Activated CD4-positive, CD25-positive, alpha-beta regulatory T cell (primary cell): ENCODE results near the gene ADAMTS7.
"Not testable (repeated sequence)": the region's sequence is repeated elsewhere in the genome, so short reads cannot be mapped to it uniquely, and the experiment has no call there.

ENCODE experiments used
- DNase-seq, 4 experiments: peaks; one replicate each; lab custom pipeline; 2025; lab: John Stamatoyannopoulos, UW

Gene ADAMTS7

DNA sequence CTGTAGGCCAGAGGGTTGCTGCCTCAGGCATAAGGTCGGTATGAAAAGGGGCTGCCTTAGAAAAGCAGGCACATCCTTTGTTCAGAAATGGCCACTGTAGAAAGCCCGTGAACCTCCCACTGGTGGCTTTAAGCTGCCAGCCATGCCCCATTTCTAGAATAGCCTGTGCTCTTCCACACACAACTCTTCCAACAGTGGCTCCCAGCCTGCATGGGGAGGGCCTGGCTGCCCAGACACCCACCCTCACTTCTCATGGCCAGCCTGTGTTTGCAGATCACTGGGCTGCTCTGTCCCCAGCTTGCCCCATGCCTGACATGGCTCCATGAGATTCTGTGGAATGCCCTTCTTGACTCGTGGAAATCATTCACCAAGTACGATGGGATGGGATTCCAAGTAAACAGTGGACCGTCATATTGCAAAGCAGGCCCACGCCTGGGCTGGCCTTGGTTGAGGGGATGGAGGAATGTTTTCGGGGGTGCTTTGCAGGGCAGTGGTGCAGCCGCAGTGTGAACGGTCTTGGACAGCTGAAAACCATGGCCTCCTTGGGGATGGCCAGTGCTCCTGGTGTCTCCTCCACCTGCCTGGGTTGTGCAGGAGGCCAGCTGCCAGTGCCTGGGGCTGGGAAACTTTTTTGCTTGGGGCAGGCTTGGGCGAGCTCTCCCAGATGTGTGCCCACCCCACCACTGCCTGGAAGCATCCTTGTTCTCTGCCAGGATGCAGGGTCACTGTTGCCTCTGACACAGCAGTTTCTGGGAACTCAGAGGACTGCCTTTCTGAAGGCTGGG is 57.3 kb downstream of the ADAMTS7 start:
- DNase-seq = not testable (repeated sequence)

DNA sequence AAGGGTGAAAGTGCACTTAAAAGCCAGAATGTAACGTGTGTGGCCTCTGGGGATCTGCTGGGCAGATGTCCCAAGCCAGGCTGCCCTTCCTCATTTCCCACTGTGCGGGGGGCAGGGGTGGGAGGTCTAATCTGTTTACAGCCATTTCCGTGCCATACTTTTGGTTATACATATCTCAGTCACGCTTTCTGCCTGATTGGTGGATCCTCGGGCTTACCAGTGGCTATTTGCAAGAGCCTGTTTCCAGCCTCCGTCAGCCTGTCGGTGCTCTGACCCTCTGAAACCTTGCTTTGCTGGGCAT is 58.0 kb downstream of the ADAMTS7 start:
- DNase-seq = not testable (repeated sequence)

DNA sequence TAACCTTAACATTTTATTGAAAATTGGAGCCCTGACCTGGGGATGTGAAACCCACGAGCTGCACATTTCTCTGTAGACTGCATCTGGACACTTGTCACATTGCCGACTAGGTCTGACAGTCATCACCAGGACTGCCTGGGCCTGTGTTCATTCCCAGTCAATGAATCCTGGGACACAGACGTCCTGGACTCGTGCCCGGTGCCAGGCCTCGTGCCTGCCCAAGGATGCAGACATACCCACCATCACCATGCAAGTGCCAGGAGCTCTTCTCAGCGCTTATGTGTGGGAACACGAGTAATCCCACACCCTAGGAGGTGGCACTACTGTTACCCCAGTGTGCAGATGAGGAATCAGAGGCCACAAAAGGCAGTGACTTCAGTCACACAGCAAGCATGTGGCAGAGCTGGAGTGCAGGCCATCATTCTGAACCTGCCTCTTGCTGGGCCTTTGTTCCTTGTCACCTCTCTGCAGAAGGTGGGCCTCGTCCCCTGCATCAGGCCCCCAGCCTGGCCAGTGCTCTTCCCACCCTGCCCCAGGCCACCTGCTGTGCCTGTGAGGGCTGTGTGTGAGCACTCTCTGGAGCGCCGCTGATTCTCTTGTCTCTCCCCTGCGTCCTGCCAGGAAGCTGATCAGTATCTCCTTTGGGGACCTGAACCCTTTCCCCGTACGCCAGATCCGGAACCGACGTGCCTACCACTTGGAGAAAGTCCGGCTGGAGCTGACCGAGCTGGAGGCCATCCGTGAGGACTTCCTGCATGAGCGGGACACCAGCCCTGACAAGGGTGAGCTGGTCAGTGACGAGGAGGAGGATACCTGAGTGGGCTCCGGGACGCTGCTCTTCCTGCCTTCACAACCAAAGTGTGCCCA is 58.5 kb downstream of the ADAMTS7 start:
- no peak for DNase-seq

DNA sequence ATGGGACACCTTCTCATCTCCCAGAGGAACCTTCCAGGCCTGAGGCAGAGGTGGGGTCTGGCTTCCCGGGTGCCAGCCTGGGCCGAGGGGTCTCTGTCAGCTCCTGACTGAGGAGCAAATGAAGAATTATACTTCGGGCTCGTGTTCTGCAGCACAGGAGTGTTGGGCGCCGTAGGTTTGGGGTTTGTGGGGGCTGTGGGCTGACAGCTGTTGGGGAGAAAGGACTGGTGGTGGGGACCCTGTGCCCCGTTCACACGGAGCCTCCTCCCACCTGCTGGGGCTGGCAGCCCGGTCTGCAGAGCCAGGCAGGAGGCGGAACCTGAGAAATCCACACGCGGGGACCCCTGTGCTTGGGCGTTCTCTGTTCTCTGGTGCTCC is 59.7 kb downstream of the ADAMTS7 start:
- no peak for DNase-seq

DNA sequence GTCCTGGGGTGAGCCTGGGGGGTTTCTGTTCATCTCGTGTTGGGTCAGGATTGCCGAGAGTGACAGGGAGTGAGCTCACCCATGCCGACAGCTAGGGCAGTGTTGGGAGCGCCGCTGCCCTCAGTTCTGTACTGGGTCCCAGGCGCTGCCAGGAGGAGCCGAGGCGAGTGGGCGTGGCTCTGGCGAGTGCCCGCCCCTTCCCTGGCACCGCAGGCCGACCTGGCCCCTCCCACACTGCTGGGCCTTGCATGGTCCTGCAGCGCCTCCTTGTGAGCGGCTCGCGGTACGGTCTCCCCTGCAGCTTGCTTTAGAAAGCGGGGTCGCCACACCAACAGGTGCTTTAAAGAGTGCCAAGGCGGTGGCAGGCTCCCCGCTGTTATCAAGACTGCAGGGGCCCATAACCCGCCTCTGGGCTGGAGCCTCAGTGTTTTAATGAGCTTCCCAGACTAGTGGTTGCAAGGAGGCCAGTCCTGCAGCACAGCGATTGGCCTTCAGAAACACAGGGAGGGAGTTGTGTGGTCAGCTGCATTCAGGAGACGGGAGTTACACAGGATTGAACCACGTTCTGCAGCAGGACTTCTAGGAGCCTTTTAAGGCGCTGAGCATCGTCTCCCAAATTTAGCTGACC is 60.2 kb downstream of the ADAMTS7 start:
- peak; percentile 81 to 87 (median 85) for DNase-seq

DNA sequence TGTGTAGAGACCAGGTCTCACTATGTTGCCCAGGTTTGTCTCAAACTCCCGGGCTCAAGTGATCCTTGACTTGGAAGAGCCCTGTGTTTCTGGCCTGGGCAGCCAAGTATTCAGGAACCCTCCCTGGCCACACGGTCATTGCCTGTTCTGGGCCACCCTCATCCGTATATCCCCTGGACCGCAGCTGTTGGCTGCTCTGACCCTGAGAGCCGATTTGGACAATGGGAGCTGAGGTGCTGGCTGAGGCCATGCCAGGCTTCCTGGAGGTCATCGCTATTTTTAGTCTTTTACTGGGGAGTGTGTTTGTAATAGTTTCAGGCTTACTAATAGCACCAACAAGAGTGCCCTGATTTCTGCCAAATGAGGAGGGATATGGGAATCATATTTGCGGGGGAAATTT is 60.7 kb downstream of the ADAMTS7 start:
- no peak for DNase-seq

DNA sequence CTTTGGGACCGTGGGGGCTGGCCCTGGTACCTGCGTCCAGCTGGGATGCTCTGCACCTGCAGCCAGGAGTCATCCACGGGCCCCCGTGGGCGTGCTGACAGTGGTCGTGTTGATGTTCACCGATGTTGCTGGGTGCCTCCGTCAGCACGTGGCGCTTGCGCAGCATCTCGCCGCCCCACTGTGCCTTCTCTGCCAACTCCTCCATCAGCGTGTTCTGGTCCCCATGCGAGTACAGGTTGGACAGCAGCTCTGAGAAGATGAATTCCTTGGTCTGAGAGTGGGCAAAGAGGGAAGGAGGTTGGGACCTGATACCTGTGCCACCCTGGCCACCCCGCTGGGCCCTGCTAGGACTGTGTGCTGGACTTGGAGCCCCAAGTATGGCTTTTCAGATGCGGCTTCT is 61.4 kb downstream of the ADAMTS7 start:
- DNase-seq = no peak

DNA sequence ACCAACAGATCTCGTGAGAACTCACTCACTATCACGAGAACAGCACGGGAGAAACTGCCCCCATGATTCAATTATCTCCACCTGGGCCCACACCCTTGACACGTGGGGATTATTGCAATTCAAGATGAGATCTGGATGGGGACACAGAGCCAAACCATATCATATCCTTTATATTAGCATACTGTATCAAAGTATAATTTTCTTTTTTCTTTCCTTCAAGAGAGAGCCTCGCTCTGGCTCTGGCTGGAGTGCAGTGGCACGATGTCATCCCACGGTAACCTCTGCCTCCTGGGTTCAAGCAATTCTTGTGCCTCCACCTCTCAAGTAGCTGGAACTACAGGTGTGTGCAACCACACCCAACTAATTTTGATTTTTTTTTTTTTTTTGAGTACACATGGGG is 63.4 kb downstream of the ADAMTS7 start:
- not testable (repeated sequence) for DNase-seq

DNA sequence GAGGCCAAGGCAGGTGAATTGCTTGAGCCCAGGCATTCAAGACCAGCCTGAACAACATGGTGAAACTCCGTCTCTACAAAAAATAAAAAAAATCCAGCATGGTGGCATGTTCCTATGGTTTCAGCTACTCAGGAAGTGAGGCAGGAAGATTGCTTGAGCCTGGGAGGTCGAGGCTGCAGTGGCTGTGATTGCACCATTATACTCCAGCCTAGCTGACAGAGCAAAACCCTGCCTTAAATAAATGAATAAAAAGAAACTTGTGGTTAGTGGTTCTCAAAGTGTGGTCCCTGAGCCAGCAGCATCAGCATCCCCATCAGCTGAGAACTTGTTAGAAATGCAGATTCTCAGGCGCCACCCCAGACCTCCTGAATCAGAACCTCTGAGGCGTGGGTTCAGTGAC is 69.6 kb downstream of the ADAMTS7 start:
- DNase-seq = not testable (repeated sequence)

DNA sequence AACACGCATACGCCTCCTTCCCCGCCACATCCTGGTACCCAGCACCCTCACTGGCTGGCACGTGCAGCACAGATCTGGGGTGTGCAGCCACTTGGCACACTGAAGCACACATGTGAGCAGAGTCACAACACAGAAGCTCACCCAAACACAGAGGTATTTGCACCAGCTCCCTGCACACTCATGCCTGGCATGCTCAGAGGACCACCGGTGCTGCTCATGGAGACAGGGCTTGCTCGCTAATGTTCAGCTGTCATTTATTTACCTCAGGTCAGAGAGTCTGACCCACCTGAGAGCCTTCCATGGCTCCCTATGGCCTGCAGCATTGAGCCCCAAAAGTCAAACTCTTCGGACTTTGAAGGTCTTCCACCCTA is 70.4 kb downstream of the ADAMTS7 start:
- no peak for DNase-seq

DNA sequence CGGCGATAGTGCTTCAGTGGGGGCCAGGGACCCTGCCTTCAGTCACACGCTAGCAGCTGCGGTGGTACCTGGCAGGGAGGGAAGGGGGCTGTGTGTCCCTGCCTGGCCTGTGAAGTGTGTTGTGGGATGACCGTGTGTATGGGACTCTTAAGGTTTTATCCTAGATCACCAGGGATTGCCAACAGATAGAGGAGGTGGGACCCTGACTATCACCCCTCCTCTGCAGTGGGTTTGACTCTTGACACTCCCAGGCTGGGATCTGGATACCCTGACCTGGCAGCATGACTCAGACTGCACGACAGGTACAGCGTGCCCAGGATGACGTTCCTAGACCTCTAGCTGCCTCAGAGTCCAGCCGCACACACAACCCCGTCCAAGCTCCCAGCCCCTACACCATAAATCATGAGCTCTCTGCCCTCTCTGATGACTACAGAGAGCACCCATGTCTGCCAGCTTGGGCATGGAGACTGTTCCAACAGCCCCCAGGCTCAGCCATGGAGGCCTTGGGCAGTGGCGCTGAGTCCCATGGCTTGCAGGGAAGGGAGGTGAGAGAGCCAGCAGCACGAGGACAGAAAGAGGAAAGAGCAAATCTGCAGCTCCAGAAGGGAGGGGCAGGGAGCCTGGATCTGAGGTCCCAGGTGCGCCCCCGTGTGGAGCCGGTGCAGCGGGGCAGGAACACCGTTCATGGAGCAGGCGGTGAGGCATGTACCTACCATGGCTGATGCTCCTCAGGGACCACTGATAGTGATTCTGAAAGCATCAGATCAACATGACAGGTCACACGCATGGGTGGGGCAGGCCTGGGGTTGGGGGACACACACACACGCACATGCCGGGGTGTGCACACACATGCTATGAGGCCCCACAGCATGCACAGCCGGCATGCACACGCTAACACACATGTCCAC is 71.0 kb downstream of the ADAMTS7 start:
- DNase-seq = peak in 3 of 4 experiments; percentile 14 to 28 (median 27)

DNA sequence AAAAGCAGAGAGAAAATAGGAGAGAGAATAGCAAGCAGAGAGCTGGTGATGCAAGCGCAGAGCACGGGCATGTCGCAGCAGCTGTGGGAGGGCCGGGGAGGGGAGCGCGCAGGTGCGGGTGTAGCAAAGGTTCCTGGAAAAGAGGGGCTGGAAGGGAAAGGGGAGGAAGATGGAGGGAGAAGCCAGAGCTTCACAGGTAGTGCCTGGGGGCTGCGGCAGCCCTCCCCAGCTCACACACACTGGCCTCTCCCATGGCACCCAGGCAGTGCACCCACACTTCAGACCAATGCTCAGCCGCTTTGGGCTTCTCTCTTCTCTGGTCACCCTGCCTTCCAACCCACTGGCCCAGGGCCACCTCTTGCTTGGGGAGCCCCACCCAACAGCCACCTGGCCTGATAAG is 72.1 kb downstream of the ADAMTS7 start:
- no peak for DNase-seq

DNA sequence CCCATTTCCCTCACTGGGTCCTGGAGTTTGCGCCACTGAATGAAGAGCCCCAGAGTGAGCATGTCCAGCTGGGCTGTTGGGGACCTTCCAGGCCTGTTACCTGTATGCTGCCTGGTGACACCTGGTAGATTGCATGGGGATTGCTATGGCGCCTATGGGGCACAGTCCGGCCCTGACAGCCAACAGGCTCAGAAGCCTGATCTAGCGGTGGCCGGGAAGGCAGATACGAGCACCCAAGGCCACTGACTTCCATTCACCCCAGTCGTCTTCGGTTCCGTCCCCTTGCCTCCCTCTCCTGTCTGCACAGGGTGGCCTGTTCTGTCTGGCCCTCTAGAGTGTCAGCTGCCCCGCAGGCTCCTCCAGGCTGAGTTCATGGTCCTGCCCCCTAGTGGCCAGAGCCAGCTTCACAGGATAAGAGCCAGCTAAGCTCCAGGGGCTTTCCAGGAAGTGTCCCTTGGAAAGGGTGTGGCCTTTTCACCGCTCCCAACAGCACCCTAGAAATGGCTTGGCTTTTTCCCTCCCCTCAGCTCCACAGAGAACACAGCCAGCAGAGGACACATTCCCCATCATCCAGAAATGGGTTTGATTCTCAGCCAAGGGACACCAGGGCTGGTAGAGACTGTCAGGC is 73.2 kb downstream of the ADAMTS7 start:
- not testable (repeated sequence) for DNase-seq

DNA sequence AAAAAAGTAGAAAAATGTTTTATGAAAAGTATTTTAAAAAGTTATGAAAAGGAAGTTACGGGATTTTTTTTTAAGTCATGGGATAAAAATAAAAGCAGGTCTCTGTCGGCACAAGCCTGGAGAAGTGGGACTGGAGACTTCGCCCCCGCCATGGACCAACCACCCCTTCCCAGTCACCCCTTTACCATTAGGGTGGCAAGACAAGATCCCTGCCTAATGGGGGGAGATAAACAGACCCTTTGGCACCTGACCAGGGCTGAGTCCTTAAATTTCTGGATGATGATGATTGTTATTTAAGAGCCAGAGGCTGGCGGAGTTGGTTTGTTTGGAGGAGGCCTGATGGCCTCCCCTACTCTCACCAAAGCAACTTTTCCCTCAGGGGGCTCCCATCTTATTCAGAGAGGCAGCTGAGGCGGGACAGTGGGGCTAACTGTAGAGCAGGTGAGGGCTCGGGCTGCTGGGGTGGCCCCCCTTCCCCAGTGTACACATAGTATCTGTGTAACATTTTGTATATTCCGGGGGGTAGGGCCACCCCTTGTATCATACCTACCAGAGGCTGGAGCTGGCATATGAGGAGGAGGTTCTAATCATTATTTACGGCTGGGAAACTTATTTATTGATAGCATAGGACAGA is 74.0 kb downstream of the ADAMTS7 start:
- DNase-seq = no peak

DNA sequence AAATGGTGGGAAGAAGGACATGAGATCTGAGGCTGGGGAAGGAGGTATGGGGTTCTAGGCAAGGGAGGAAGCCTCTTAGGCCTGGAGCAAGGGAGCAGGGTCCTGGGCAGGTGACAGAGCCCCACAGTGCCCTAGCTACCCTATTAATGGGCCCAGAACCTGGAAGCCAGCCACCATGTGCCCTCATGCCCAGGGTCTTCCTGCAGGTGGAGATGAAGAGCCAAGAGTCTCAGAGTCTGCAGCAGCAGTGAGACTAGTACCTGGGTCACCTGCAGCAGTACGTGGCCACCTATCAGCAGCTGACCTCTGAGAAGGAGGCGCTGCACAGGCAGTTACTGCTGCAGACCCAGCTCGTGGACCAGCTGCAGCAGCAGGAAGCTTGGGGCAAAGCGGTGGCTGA is 75.0 kb downstream of the ADAMTS7 start:
- not testable (repeated sequence) for DNase-seq

DNA sequence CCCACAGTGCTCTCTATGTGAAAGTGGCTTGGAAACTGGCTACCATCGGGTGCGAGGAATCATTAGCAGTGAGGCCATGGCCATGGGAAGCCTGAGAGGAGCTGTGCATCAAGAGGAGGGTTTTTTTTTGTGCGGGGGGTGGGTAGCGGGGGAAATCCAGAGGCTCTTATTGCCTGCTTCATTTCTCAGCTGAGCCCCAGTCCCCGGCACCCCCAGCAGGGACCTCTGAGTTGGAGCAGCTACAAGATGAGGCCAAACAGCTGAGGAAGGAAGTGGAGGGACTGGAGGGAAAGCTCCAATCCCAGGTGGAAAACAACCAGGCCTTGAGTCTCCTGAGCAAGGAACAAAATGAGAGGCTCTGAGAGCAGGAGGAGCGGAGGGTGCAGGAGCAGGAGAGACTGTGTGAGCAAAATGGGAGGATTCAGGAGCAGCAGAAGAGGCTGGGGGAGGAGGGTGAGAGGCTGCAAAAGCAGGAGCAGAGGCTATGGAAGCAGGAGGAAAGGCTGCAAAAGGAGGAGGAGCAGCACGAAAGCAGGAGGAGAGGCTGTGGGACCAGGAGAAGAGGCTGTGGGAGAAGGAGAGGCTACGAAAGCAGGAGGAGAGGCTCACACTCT is 76.7 kb downstream of the ADAMTS7 start:
- no peak for DNase-seq

DNA sequence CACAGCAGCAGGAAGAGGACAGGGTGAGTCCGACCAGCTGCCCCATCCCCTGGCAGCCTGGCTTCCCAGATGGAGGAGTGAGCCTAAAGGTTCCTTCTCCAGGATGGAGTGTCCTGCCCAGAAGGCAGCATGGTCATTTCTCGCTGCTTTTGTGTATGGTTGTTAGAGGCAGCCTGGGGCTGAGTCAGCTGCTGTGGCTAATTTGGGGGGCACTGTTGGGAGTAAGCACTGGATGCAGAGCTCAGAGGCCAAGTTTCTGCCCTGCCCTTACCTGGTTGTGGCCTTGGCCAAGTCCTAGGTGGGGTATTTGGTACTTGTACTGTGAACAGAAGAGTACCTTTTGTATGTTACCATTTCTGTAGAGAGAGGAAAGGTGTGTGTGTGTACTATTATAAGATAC is 78.6 kb downstream of the ADAMTS7 start:
- DNase-seq = no peak

DNA sequence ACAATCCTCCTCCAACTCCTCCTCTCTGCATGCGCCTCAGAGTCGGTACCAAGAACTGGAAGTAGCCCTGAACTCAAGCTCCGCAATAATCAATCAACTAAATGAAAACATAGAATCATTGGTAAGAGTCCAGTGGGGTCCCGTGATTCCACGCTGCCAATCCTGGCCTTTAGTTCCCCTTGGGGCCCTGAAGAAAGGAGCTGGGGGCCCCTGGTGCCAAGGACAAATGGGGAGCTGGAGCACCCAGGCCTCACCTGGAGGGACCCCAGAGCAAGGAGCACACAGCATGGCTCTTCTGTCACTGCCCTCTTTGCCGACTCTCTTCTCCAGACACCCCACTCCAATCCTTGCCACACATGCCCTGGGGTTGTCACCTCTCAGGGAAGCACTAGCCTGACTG is 80.3 kb downstream of the ADAMTS7 start:
- DNase-seq = no peak

DNA sequence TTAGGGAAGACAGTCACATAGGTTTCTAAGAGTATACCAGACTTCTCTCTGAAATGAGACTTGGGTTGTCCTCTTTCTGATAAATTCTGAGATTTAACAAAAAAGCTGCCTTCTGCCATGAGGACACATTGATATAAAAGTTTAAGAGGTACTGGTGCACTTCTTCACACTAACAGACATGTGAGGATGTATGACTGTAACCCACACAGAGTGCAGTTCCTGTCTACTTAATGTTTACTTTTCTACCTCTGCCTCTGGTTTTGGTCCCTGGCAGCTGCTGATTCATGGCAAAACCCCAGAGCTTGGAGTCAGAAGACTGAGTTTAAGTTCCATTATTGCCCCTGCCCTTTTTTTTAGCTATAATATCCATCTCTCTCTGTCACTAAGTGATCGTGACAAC is 82.8 kb downstream of the ADAMTS7 start:
- not testable (repeated sequence) for DNase-seq

DNA sequence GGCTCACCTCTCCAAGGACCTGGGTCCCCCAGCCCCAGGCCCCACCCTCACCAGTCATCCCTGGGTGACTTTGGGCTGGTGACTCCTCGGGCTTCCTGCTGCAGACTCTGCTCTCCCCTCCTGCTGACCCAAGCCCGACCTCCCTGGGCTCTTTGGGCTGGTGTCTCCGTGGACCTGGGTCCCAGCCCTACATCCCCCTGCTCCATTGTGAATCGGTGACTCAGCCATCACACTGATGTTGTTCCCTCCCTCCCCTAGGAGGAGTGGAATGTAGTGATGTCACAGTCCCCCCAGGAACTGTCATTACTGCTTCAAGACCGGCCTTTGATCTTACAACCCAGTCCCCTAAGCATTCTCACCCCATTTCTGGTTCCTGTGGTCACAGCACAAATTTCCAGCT is 83.7 kb downstream of the ADAMTS7 start:
- DNase-seq = no peak
